B cell (primary cell): ENCODE results near the gene SMPDL3B.

Experiments used
- EZH2 ChIP-seq: IDR thresholded peaks from 2 replicates; pipeline ENCODE4 v1.6.1; 2012; ENCODE audit warnings: borderline replicate concordance, low read depth, mild to moderate bottlenecking, moderate library complexity, low read length; ENCODE audit not compliant: insufficient read depth, poor library complexity, severe bottlenecking
- TF ChIP-seq, protein P1 (sequence below): fragments of 200-600 bp; IDR thresholded peaks from one replicate; pipeline ENCODE4 v1.8.0; 2022; ENCODE audit warnings: antibody characterized with exemption, mild to moderate bottlenecking

DNA sequence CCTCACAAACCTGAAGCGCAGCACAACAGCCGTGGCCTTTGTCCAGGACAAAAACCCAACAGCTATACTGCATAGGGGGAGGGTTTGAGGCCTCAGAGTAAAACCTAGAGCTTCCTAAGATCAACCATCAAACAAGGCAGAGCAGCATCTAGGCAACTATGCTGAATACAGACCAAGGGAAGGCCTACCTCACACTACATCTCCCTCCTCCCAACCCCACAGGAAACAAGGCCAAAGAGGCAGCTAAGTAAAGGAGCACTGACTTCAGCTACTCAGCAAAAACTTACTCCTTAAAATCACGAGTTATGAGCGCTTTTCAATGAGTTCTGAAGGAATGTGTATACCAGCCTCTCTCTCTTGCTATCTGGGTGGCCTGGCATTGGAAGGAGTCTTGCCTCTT lies 37.3 kb downstream of the SMPDL3B start:
- TF ChIP-seq, protein P1, sequence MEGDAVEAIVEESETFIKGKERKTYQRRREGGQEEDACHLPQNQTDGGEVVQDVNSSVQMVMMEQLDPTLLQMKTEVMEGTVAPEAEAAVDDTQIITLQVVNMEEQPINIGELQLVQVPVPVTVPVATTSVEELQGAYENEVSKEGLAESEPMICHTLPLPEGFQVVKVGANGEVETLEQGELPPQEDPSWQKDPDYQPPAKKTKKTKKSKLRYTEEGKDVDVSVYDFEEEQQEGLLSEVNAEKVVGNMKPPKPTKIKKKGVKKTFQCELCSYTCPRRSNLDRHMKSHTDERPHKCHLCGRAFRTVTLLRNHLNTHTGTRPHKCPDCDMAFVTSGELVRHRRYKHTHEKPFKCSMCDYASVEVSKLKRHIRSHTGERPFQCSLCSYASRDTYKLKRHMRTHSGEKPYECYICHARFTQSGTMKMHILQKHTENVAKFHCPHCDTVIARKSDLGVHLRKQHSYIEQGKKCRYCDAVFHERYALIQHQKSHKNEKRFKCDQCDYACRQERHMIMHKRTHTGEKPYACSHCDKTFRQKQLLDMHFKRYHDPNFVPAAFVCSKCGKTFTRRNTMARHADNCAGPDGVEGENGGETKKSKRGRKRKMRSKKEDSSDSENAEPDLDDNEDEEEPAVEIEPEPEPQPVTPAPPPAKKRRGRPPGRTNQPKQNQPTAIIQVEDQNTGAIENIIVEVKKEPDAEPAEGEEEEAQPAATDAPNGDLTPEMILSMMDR, result no peak
- TF ChIP-seq EZH2, result no peak
